ENCODE results near the gene TAF11L10. TPM values are rescaled to one million over a fixed set of nuclear protein-coding genes. Genes with fewer than 3 reads are reported as not detected.
"Not testable (repeated sequence)": the region's sequence is repeated elsewhere in the genome, so short reads cannot be mapped to it uniquely, and the experiment has no call there.

TAF11L10 gene
- polyA plus RNA-seq, 1 donor (not counting 4 experiments of a cell fraction or from before 2014, with no cell fraction given), result not detected

DNA sequence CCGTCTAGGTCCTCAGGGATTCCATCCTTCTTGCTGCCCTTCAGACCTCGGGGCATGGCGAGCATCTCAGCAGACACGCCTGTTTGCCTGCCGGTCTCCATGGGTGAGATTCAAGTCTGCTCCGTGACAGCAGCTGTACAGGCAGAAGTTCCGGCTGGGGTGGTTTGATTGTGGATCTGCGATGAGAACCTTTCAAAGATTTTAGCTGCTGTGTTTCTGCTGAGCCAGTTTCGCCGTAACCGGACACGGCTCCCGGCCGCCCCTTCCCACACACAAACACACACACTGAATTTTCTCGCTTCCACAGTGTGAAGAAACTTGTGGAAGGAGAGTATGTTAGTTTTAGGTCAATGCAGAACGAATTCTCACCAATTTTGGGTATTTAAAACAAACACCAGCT lies 12.0 kb downstream of the TAF11L10 start, which contains the start of gene TAF11L7:
Gene TAF11L7, minus strand, starts transcription at position 101 of the 400 bp plus-strand sequence.
- H3K4me3 ChIP-seq (ENCODE audit: control insufficient read depth in 2 of 3, extremely low read depth in 1 of 3, insufficient read depth in 2 of 3, low read depth in 1 of 3, low read length in 3 of 3); H3K79me2 ChIP-seq (ENCODE audit: control insufficient read depth, insufficient read depth, low read length); H3K9me3 ChIP-seq (ENCODE audit: control insufficient read depth, low read depth, low read length); H3K27ac ChIP-seq (ENCODE audit: control insufficient read depth, insufficient read depth, low read length); H3K9me1 ChIP-seq (ENCODE audit: control insufficient read depth, extremely low read depth, insufficient read depth, low read length); dilution Hi-C loops (cut with MboI; ENCODE audit: extremely low pct_ligation_motif_present, low sequenced_read_pairs); H4K20me1 ChIP-seq (ENCODE audit: control insufficient read depth, extremely low read depth, insufficient read depth, low read length); H3K4me2 ChIP-seq (ENCODE audit: control insufficient read depth, extremely low read depth, insufficient read depth, low read depth, low read length); H3K27me3 ChIP-seq (ENCODE audit: control insufficient read depth, extremely low read depth, insufficient read depth, low read length); H2AFZ ChIP-seq (ENCODE audit: control insufficient read depth, low read length); FAIRE-seq; H3K4me1 ChIP-seq (ENCODE audit: control insufficient read depth, extremely low read depth, insufficient read depth, low read length); H3K36me3 ChIP-seq (ENCODE audit: control insufficient read depth in 2 of 2, extremely low read depth in 1 of 2, insufficient read depth in 2 of 2, low read length in 2 of 2); H3K9ac ChIP-seq (ENCODE audit: control insufficient read depth, extremely low read depth, insufficient read depth, low read length); DNase-seq (ENCODE audit: low read depth, low spot score): not testable (repeated sequence)

Small RNAs within 50 kb of the gene (small RNA-seq; reads per million reads assigned to genes)
- 0 reads per million in 3 experiments for gene AC233724.1 (ENCODE audit: insufficient read length in 3 of 3, low read depth in 3 of 3, low replicate concordance in 1 of 3)
- 0 reads per million in 3 experiments for gene AC233724.3 (ENCODE audit: insufficient read length in 3 of 3, low read depth in 3 of 3, low replicate concordance in 1 of 3)
- 0 reads per million in 3 experiments for gene AC233724.4 (ENCODE audit: insufficient read length in 3 of 3, low read depth in 3 of 3, low replicate concordance in 1 of 3)
- 0 reads per million in 3 experiments for gene AC233724.6 (ENCODE audit: insufficient read length in 3 of 3, low read depth in 3 of 3, low replicate concordance in 1 of 3)
- 0 reads per million in 3 experiments for gene AC233724.7 (ENCODE audit: insufficient read length in 3 of 3, low read depth in 3 of 3, low replicate concordance in 1 of 3)

Other genes with a start within 250 kb of the TAF11L10 start
- not detected in 3 replicates for gene TAF11L2, start 99.6 kb downstream of the TAF11L10 start, polyA plus RNA-seq
- gene TAF11L3, start 79.5 kb downstream of the TAF11L10 start, polyA plus RNA-seq, result not detected in 3 replicates
- gene TAF11L4, start 76.0 kb downstream of the TAF11L10 start, polyA plus RNA-seq, result not detected in 3 replicates
- not detected in 3 replicates for gene TAF11L5, start 72.6 kb downstream of the TAF11L10 start, polyA plus RNA-seq
- gene TAF11L6, start 69.2 kb downstream of the TAF11L10 start, polyA plus RNA-seq, result not detected in 3 replicates
- gene TAF11L7, start 12.1 kb downstream of the TAF11L10 start, polyA plus RNA-seq, result not detected in 3 replicates
- not detected in 3 replicates for gene TAF11L8, start 6.9 kb downstream of the TAF11L10 start, polyA plus RNA-seq
- not detected in 3 replicates for gene TAF11L9, start 3.4 kb downstream of the TAF11L10 start, polyA plus RNA-seq
- not detected in 3 replicates for gene TAF11L11, start 6.4 kb upstream of the TAF11L10 start, polyA plus RNA-seq
- gene TAF11L12, start 12.6 kb upstream of the TAF11L10 start, polyA plus RNA-seq, result not detected in 3 replicates
- gene TAF11L13, start 34.3 kb upstream of the TAF11L10 start, polyA plus RNA-seq, result not detected in 3 replicates
- gene TAF11L14, start 36.6 kb upstream of the TAF11L10 start, polyA plus RNA-seq, result not detected in 3 replicates

Data from keratinocyte (primary cell).